ENCODE results near the gene MCUB.

The MCUB gene

GRCh38 chr4:109615742-109616141 lies 55.7 kb downstream of the MCUB start:
- H3K4me2 ChIP-seq (ENCODE audit: low read length), result no peak overlapping the region
- H3K27ac ChIP-seq, result no peak overlapping the region
- no peaks in the 10 kb centered on the region for H3K27me3 ChIP-seq (ENCODE audit: control insufficient read depth, insufficient read depth, low read length)
- no peak overlapping the region for H2AFZ ChIP-seq
- no peak for TF ChIP-seq CTCF (IDR thresholded peaks at IDR 0.05)
- H3K4me3 ChIP-seq (ENCODE audit: low read depth, low read length), result no peak overlapping the region
- no peak overlapping the region for H3K9ac ChIP-seq
- no peaks in the 10 kb centered on the region for H3K4me1 ChIP-seq
- H3K9me3 ChIP-seq (ENCODE audit: control insufficient read depth, low read length), result no peaks in the 10 kb centered on the region
- no peaks in the 10 kb centered on the region for H3K36me3 ChIP-seq (ENCODE audit: control insufficient read depth, insufficient read depth, low read length)
- no peaks in the 10 kb centered on the region for H3K79me2 ChIP-seq

- Histone ChIP-seq H3K9ac (no peak overlapping the region), H3K79me2 (no peaks in the 10 kb centered on the region), H3K27me3 (ENCODE audit: control insufficient read depth, insufficient read depth, low read length) (no peaks in the 10 kb centered on the region), H3K4me3 (ENCODE audit: low read depth, low read length) (no peak overlapping the region), H3K4me2 (ENCODE audit: low read length) (no peak overlapping the region), H2AFZ (no peak overlapping the region), H3K9me3 (ENCODE audit: control insufficient read depth, low read length) (no peaks in the 10 kb centered on the region), H3K27ac (no peak overlapping the region), H3K4me1 (no peaks in the 10 kb centered on the region), H3K36me3 (ENCODE audit: control insufficient read depth, insufficient read depth, low read length) (no peaks in the 10 kb centered on the region)
- no peak for TF ChIP-seq CTCF (IDR thresholded peaks at IDR 0.05)
These were observed 56.2 kb downstream of the MCUB start for GRCh38 chr4:109616243-109616642.

GRCh38 chr4:109622626-109623025 lies 62.6 kb downstream of the MCUB start:
- Histone ChIP-seq H3K79me2 (no peaks in the 10 kb centered on the region), H3K36me3 (ENCODE audit: control insufficient read depth, insufficient read depth, low read length) (no peaks in the 10 kb centered on the region), H3K9ac (no peak overlapping the region), H3K27me3 (ENCODE audit: control insufficient read depth, insufficient read depth, low read length) (no peaks in the 10 kb centered on the region), H3K4me1 (no peaks in the 10 kb centered on the region), H3K27ac (no peak overlapping the region), H2AFZ (no peak overlapping the region), H3K4me3 (ENCODE audit: low read depth, low read length) (no peak overlapping the region), H3K9me3 (ENCODE audit: control insufficient read depth, low read length) (no peaks in the 10 kb centered on the region), H3K4me2 (ENCODE audit: low read length) (no peak overlapping the region)
- TF ChIP-seq CTCF (IDR thresholded peaks at IDR 0.05), result no peak

DNA sequence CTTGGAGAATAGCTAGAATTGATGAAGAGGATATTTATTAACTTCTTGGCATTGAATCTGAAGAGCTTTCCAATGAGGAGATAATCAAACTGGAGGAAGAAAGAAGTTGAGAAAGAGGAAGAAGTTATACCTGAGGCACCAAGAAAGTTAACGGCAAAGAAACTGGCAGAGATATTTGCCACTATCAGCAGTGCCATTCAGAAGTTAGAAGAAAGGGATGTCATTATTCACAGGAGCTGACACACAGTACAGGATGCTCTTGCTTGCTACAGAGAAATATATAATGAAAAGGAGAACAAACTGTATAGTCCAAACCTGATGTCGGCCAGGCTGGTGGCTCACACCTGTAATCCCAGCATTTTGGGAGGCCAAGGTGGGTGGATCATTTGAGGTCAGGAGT lies 64.5 kb downstream of the MCUB start:
- Histone ChIP-seq H3K9me3 (ENCODE audit: control insufficient read depth, low read length) (no peaks in the 10 kb centered on the region), H2AFZ (no peak overlapping the region), H3K27me3 (ENCODE audit: control insufficient read depth, insufficient read depth, low read length) (no peaks in the 10 kb centered on the region), H3K4me2 (ENCODE audit: low read length) (no peak overlapping the region), H3K9ac (no peak overlapping the region), H3K4me1 (no peaks in the 10 kb centered on the region), H3K4me3 (ENCODE audit: low read depth, low read length) (no peak overlapping the region), H3K79me2 (no peaks in the 10 kb centered on the region), H3K36me3 (ENCODE audit: control insufficient read depth, insufficient read depth, low read length) (no peaks in the 10 kb centered on the region), H3K27ac (no peak overlapping the region)
- no peak for TF ChIP-seq CTCF (IDR thresholded peaks at IDR 0.05)

DNA sequence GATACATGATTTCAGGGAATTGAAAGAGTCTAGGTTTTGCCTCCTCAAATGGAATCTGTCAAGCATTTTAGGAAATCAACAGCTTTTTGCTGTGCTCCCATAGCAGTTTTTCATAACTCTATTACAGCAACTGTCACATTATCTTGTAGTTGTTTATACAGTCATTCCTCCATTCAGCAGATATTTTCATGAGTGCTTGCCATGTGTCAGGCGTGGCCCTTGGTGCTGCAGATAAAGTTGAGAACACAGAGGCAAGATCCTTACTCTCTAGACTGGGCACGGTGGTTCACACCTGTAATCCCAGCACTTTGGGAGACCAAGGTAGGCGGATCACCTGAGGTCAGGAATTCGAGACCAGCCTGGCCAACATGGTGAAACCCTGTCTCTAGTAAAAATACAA lies 67.3 kb downstream of the MCUB start:
- Histone ChIP-seq H3K79me2 (no peaks in the 10 kb centered on the region), H3K4me3 (ENCODE audit: low read depth, low read length) (no peak overlapping the region), H3K4me2 (ENCODE audit: low read length) (no peak overlapping the region), H3K36me3 (ENCODE audit: control insufficient read depth, insufficient read depth, low read length) (no peaks in the 10 kb centered on the region), H3K27me3 (ENCODE audit: control insufficient read depth, insufficient read depth, low read length) (no peaks in the 10 kb centered on the region), H3K9ac (no peak overlapping the region), H3K27ac (no peak overlapping the region), H2AFZ (no peak overlapping the region), H3K4me1 (no peaks in the 10 kb centered on the region), H3K9me3 (ENCODE audit: control insufficient read depth, low read length) (no peaks in the 10 kb centered on the region)
- no peak for TF ChIP-seq CTCF (IDR thresholded peaks at IDR 0.05)

Data from parathyroid adenoma (tissue), 2 donors.